GM10248 (cell line): ENCODE measurements around the gene TMEM45A.
A peak's percentile ranks its signal among the peaks of the same experiment; 100 is the strongest.

Source experiments
- CTCF ChIA-PET: fragments of 300-600 bp; sonication (Branson Sonifier 250); formaldehyde crosslinking; extraction: SDS; loops from one replicate; lab custom pipeline; 2021; ENCODE audit warnings: antibody characterized with exemption; lab: Yijun Ruan, JAX
- POLR2A ChIA-PET: fragments of 350-650 bp; sonication (Branson Sonifier 250); formaldehyde crosslinking; extraction: SDS; loops from one replicate; lab custom pipeline; 2020; ENCODE audit warnings: antibody characterized with exemption; lab: Yijun Ruan, JAX
- DNase-seq: peaks from one replicate; pipeline ENCODE4 v3.0.0; 2012; ENCODE audit errors: extremely low spot score
- TF ChIP-seq, protein P1 (sequence below): IDR thresholded peaks from 2 replicates; pipeline ENCODE4 v1.5.1; 2012; ENCODE audit warnings: mild to moderate bottlenecking, low read depth; ENCODE audit errors: extremely low read depth, missing control alignments, control extremely low read depth

The TMEM45A gene

DNA sequence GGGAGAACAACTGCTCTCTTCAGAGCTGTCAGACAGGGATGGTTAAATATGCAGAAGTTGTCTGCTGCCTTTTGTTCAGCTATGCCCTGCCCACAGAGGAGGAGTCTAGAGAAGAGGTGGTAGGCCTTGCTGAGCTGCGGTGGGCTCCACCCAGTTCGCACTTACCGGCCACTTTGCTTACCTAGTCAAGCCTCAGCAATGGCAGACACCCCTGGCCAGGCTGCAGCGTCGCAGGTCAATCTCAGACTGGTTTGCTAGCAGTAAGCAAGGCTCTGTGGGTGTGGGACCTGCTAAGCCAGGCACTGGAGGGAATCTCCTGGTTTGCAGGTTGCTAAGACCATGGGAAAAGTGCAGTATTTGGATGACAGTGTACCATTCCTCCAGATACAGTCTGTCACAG is 12.3 kb upstream of the TMEM45A start:
- TF ChIP-seq, protein P1, sequence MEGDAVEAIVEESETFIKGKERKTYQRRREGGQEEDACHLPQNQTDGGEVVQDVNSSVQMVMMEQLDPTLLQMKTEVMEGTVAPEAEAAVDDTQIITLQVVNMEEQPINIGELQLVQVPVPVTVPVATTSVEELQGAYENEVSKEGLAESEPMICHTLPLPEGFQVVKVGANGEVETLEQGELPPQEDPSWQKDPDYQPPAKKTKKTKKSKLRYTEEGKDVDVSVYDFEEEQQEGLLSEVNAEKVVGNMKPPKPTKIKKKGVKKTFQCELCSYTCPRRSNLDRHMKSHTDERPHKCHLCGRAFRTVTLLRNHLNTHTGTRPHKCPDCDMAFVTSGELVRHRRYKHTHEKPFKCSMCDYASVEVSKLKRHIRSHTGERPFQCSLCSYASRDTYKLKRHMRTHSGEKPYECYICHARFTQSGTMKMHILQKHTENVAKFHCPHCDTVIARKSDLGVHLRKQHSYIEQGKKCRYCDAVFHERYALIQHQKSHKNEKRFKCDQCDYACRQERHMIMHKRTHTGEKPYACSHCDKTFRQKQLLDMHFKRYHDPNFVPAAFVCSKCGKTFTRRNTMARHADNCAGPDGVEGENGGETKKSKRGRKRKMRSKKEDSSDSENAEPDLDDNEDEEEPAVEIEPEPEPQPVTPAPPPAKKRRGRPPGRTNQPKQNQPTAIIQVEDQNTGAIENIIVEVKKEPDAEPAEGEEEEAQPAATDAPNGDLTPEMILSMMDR, result no peak
- POLR2A ChIA-PET, result no interaction called here
- no peak for DNase-seq
- CTCF ChIA-PET, result interaction anchor here (1.3 to 3.1 kb wide), 2 partner anchors 17 to 109 kb away, joined by 4 to 13 read pairs; no protein-coding TSS in a partner anchor

DNA sequence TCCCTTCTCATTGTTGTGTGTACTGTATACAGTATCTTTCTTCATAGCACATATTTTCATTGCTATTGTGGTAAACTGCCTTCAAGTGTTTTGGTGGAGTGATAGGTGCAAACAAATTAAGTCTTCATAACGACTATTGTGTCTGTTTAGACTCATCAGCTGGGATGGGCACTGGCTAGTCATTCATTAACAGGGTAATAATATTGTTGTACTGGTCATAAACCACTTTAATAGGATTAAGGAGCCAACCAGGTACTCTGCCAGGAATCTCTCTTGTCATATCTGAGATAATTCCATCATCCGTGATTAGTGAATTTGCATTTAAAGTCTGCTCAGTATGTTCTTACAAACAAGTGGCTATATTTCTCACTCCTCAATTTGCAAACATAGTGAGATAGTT is 10.2 kb upstream of the TMEM45A start:
- DNase-seq, result no peak
- ChIA-PET POLR2A (no interaction called here), CTCF (interaction anchor here (0.9 to 3.1 kb wide), 4 partner anchors 11 to 23 kb away, joined by 3 to 13 read pairs (median 4); partner anchors contain the start of gene TMEM45A)
- TF ChIP-seq, protein P1, result no peak

DNA sequence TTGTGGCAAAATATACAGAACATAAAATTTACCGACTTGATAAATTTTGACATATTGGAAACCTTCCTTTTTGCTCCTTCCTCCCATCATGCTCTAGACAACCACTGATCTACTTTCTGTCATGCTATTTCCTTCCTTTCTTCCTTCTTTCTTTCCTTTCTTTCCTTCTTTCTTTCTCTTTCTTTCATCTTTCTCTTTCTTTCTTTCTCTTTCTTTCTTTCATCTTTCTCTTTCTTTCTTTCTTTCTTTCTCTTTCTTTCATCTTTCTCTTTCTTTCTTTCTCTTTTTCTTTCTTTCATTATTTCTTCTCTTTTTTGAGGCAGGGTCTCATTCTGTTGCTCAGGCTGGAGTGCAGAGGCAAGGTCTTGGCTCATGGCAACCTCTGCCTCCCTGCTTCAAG is 8.9 kb upstream of the TMEM45A start:
- ChIA-PET CTCF (interaction anchor here (1.1 to 5.0 kb wide), 2 partner anchors 21 to 24 kb away, joined by 3 to 28 read pairs; no protein-coding TSS in a partner anchor), POLR2A (no interaction called here)
- TF ChIP-seq, protein P1, result no peak
- no peak for DNase-seq

DNA sequence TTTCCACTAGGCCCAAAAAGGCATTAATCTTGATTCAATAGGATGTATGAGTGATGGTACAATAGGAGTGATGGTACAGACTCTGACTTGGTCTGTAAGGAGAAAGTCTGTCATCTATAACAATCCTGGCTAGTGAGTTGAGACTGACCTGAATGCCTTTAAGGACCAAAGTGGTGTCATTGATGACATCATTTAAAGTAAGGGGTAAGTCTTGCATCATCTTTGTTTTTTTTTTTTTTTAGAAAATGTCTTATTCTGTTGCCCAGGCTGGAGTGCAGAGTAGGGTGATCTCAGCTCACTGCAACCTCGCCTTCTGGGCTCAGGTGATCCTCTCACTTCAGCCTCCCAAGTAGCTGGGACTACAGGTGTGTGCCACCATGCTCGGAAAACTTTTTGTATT is 5.6 kb upstream of the TMEM45A start:
- DNase-seq, result no peak
- ChIA-PET CTCF (interaction anchor here (0.7 to 5.0 kb wide), 3 partner anchors 16 to 24 kb away, joined by 3 to 28 read pairs (median 4); no protein-coding TSS in a partner anchor), POLR2A (no interaction called here)
- TF ChIP-seq, protein P1, result no peak

DNA sequence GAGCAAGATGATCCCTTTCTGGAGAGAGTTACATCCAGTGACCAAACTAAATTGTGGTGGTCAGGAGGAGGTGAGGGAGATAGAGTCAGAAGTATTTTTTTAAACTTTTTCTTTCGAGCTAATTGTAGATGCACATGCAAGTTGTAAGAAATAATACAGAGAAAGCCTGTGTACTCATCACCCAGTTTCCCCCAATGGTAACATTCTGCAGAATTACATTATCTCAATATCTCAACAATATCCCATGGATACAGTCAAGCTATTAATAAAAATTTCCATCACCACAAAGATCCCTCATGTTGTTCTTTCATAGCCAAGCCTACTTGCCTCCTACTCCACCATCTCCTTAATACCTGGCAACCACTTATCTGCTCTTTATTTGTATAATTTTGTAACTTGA is 3.3 kb upstream of the TMEM45A start:
- ChIA-PET CTCF (interaction anchor here (3.1 kb wide), 1 partner anchor 26 kb away, joined by 17 read pairs; no protein-coding TSS in a partner anchor), POLR2A (no interaction called here)
- no peak for DNase-seq
- TF ChIP-seq, protein P1, result no peak

DNA sequence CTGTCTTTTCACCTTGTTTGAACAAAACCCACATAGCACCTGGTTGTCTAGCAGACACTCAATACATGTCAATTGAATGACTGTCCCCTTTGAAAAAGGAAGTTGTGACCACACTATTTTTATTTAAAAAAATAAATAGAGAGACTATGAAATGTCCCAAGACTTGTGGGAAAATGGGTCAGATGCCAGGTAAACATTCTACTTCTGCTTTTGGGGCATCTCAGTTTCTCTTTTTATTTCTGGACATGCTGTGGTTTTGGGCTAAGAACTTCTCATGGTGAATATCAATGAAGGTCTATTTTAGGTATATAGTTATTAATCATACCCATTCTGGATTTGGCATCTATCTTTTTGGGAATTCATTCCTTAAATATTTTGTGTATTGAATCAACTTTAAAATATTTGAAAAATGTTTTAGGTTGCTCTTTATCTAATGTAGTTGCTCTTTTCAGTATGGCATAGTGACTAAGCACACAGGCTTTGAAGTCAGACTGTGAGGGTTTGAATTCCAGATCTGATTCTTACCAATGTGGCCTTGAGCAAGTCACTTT is 4.4 kb downstream of the TMEM45A start:
- TF ChIP-seq, protein P1, result no peak
- DNase-seq, result peak; percentile 29
- CTCF ChIA-PET, result interaction anchor here (1.1 to 1.2 kb wide), 2 partner anchors 23 to 34 kb away, joined by 3 read pairs; no protein-coding TSS in a partner anchor
- POLR2A ChIA-PET, result no interaction called here
